GM10847 (cell line): ENCODE measurements around the gene ANKRD23.

ENCODE experiments used
- POLR2A ChIP-seq: IDR thresholded peaks from 2 replicates; pipeline ENCODE4 v1.6.1; 2011; ENCODE audit not compliant: insufficient read length; ENCODE audit errors: extremely low read depth

ANKRD23 gene

GRCh38 chr2:96837575-96837974 is 6.2 kb downstream of the ANKRD23 start:
- TF ChIP-seq POLR2A, result no peak

GRCh38 chr2:96835830-96836229 is 8.0 kb downstream of the ANKRD23 start:
- no peak for TF ChIP-seq POLR2A

- TF ChIP-seq POLR2A, result no peak
Observed at GRCh38 chr2:96832754-96833507, 10.9 kb downstream of the ANKRD23 start.

- no peak for TF ChIP-seq POLR2A
Observed at GRCh38 chr2:96832408-96832753, 11.4 kb downstream of the ANKRD23 start.

GRCh38 chr2:96831679-96832078 is 12.1 kb downstream of the ANKRD23 start:
- no peak for TF ChIP-seq POLR2A

- TF ChIP-seq POLR2A, result no peak
Observed at GRCh38 chr2:96830044-96830562, 13.7 kb downstream of the ANKRD23 start.

- TF ChIP-seq POLR2A, result no peak
Observed at GRCh38 chr2:96828874-96829273, 14.9 kb downstream of the ANKRD23 start.

GRCh38 chr2:96828436-96828835 is 15.4 kb downstream of the ANKRD23 start:
- TF ChIP-seq POLR2A, result no peak

- no peak for TF ChIP-seq POLR2A
Observed at GRCh38 chr2:96826546-96827278, 17.1 kb downstream of the ANKRD23 start.

GRCh38 chr2:96825057-96825456 is 18.8 kb downstream of the ANKRD23 start:
- no peak for TF ChIP-seq POLR2A

GRCh38 chr2:96824079-96824870 is 19.5 kb downstream of the ANKRD23 start:
- no peak for TF ChIP-seq POLR2A

- no peak for TF ChIP-seq POLR2A
Observed at GRCh38 chr2:96823198-96823597, 20.6 kb downstream of the ANKRD23 start.

GRCh38 chr2:96822786-96823185 is 21.0 kb downstream of the ANKRD23 start:
- TF ChIP-seq POLR2A, result no peak

GRCh38 chr2:96821113-96821675 is 22.6 kb downstream of the ANKRD23 start:
- no peak for TF ChIP-seq POLR2A

GRCh38 chr2:96819876-96820511 is 23.8 kb downstream of the ANKRD23 start:
- TF ChIP-seq POLR2A, result no peak
